GM12878 (cell line): Measurements from ENCODE around the gene FOXK1. TPM values are rescaled to one million over a fixed set of nuclear protein-coding genes. Genes with fewer than 3 reads are reported as not detected.

Experiments used
- ATAC-seq: fragments of 200-7000 bp; cut with Tn5 transposase; 3 replicates; pipeline ENCODE4 v1.9.1; 2020; ENCODE audit warnings: mild to moderate bottlenecking, moderate library complexity
- BruUV-seq: library from RNA; stranded (reverse); fragments of 400-500 nt; replicated peaks from 2 replicates; lab custom pipeline; 2021; lab: Mats Ljungman, UMichigan
- CTCF ChIA-PET: fragments of 300-600 bp; sonication (Branson Sonifier 250); formaldehyde crosslinking; extraction: SDS; loops from one replicate; lab custom pipeline; 2021; ENCODE audit warnings: inconsistent platforms; lab: Yijun Ruan, JAX
- POLR2A ChIA-PET: fragments of 350-600 bp; formaldehyde crosslinking; extraction: SDS; loops from one replicate; lab custom pipeline; 2021; ENCODE audit warnings: inconsistent platforms; lab: Charles Lee
- RAD21 ChIA-PET: fragments of 300-600 bp; sonication (Branson Sonifier 250); formaldehyde crosslinking; loops from one replicate; lab custom pipeline; 2023; ENCODE audit warnings: antibody characterized with exemption; ENCODE audit not compliant: unreplicated experiment; lab: Charles Lee
- SMC1A ChIA-PET: fragments of 300-600 bp; sonication (Branson Sonifier 250); formaldehyde crosslinking; loops from one replicate; lab custom pipeline; 2023; ENCODE audit not compliant: unreplicated experiment, uncharacterized antibody; lab: Charles Lee
- DNase-seq: peaks from one replicate; pipeline ENCODE4 v3.0.0-alpha.2; 2011; ENCODE audit warnings: low read depth, low spot score
- FAIRE-seq: peaks from 3 replicates; lab custom pipeline; 2011; peaks lifted over from hg19 to GRCh38; lab: Jason Lieb, UNC
- H2AFZ ChIP-seq: 2 replicates; pipeline ENCODE4 v1.6.0; 2011; ENCODE audit warnings: low read depth, low read length, control low read depth; ENCODE audit not compliant: control insufficient read depth
- H3K27ac ChIP-seq: 2 replicates; pipeline ENCODE4 v1.5.1; 2011; ENCODE audit warnings: control low read depth; ENCODE audit not compliant: control insufficient read depth, insufficient read depth
- H3K27me3 ChIP-seq, 2 experiments: replicated peaks in 1 of 2; 2 replicates each; pipeline versions ENCODE4 v1.6.0 to v1.6.1; 2011; ENCODE audit warnings: low read length in 1 of 2; ENCODE audit not compliant: control insufficient read depth in 2 of 2, insufficient read depth in 2 of 2
- H3K36me3 ChIP-seq, 2 experiments: 2 replicates each; pipeline ENCODE4 v1.5.1; 2011; ENCODE audit warnings: low read length in 1 of 2; ENCODE audit not compliant: control insufficient read depth in 2 of 2, insufficient read depth in 2 of 2
- H3K4me1 ChIP-seq: 2 replicates; pipeline ENCODE4 v1.6.1; 2011; ENCODE audit warnings: mild to moderate bottlenecking, low read length, moderate library complexity, mixed read lengths; ENCODE audit not compliant: control insufficient read depth, insufficient read depth
- H3K4me2 ChIP-seq: 2 replicates; pipeline ENCODE4 v1.6.0; 2011; ENCODE audit warnings: control low read depth; ENCODE audit not compliant: control insufficient read depth, insufficient read depth
- H3K4me3 ChIP-seq: fragments of 200-600 bp; sonication (generic); 2 replicates; pipeline ENCODE4 v1.5.1; 2016
- H3K79me2 ChIP-seq: 2 replicates; pipeline ENCODE4 v1.6.0; 2011; ENCODE audit warnings: low read length; ENCODE audit not compliant: control insufficient read depth, insufficient read depth
- H3K9ac ChIP-seq: 2 replicates; pipeline ENCODE4 v1.8.0; 2011; ENCODE audit warnings: low read length, control low read depth, mixed read lengths; ENCODE audit not compliant: control insufficient read depth, insufficient read depth
- H3K9me3 ChIP-seq: replicated peaks from 3 replicates; pipeline ENCODE4 v1.5.1; 2011; ENCODE audit warnings: mild to moderate bottlenecking, low read length; ENCODE audit not compliant: control insufficient read depth, insufficient read depth
- H4K20me1 ChIP-seq: 2 replicates; pipeline ENCODE4 v1.6.0; 2011; ENCODE audit not compliant: control insufficient read depth, insufficient read depth
- CBX3 ChIP-seq: fragments of 200-600 bp; sonication (generic); IDR thresholded peaks from 2 replicates; pipeline ENCODE4 v1.6.1; 2016; ENCODE audit warnings: low read depth, borderline replicate concordance
- EZH2 ChIP-seq: IDR thresholded peaks from 2 replicates; pipeline ENCODE4 v1.6.1; 2012; ENCODE audit warnings: low read depth, mild to moderate bottlenecking, control low read depth, inconsistent platforms, low read length, borderline replicate concordance; ENCODE audit not compliant: control insufficient read depth
- FOS ChIP-seq: IDR thresholded peaks from 3 replicates; pipeline ENCODE4 v1.6.1; 2011; ENCODE audit warnings: borderline replicate concordance; ENCODE audit not compliant: insufficient read length; ENCODE audit errors: extremely low read depth
- GATAD2B ChIP-seq: fragments of 450-650 bp; conservative IDR thresholded peaks from 2 replicates; pipeline ENCODE4 v1.6.1; 2017; ENCODE audit warnings: low read depth, mild to moderate bottlenecking, moderate library complexity
- IKZF1 ChIP-seq: fragments of 450-650 bp; conservative IDR thresholded peaks from 2 replicates; pipeline ENCODE4 v1.6.1; 2017; ENCODE audit warnings: antibody characterized with exemption, mild to moderate bottlenecking
- KLF5 ChIP-seq: fragments of 450-650 bp; IDR thresholded peaks from 2 replicates; pipeline ENCODE4 v1.6.1; 2014; ENCODE audit warnings: mild to moderate bottlenecking; ENCODE audit not compliant: partially characterized antibody
- MAX ChIP-seq: IDR thresholded peaks from 2 replicates; pipeline ENCODE4 v1.6.1; 2012; ENCODE audit warnings: low read depth, low read length, improper control_type of control experiment
- NFXL1 ChIP-seq: fragments of 450-650 bp; IDR thresholded peaks from 2 replicates; pipeline ENCODE4 v1.6.1; 2017; ENCODE audit warnings: antibody characterized with exemption, mild to moderate bottlenecking, borderline replicate concordance
- NRF1 ChIP-seq: conservative IDR thresholded peaks from 2 replicates; pipeline ENCODE4 v1.6.1; 2011; ENCODE audit warnings: mild to moderate bottlenecking, low read depth, low read length, improper control_type of control experiment
- PAX8 ChIP-seq: fragments of 450-650 bp; IDR thresholded peaks from 2 replicates; pipeline ENCODE4 v1.6.1; 2017; ENCODE audit warnings: mild to moderate bottlenecking, moderate library complexity
- PBX3 ChIP-seq: IDR thresholded peaks from 2 replicates; pipeline ENCODE4 v1.6.1; 2011; ENCODE audit warnings: mild to moderate bottlenecking, low read depth, low read length, moderate library complexity; ENCODE audit not compliant: insufficient replicate concordance
- RBBP5 ChIP-seq: fragments of 200-600 bp; sonication (generic); conservative IDR thresholded peaks from 2 replicates; pipeline ENCODE4 v1.6.1; 2016
- TCF7 ChIP-seq: IDR thresholded peaks from 2 replicates; pipeline ENCODE4 v1.6.1; 2014; ENCODE audit warnings: antibody characterized with exemption, borderline replicate concordance
- ZNF687 ChIP-seq: fragments of 450-650 bp; IDR thresholded peaks from 2 replicates; pipeline ENCODE4 v1.6.1; 2017; ENCODE audit warnings: mild to moderate bottlenecking, moderate library complexity
- ZZZ3 ChIP-seq: IDR thresholded peaks from 2 replicates; pipeline ENCODE4 v1.6.1; 2011; ENCODE audit warnings: low read depth; ENCODE audit not compliant: control insufficient read depth, insufficient read length
- WGBS: methylation state at CpG from one replicate; pipeline ENCODE4 v1.1.6; 2016; ENCODE audit warnings: low lambda C conversion rate; ENCODE audit not compliant: insufficient replicate concordance, insufficient coverage; ENCODE audit errors: missing lambda C conversion rate; 5-methylcytosine and 5-hydroxymethylcytosine counted together
- in situ Hi-C: fragments of 300-500 bp; cut with MboI; formaldehyde crosslinking; loops from 9 replicates; pipeline ENCODE4 v1.14.3; 2018; ENCODE audit warnings: mixed read lengths
- intact Hi-C: fragments of 100-400 bp; cut with micrococcal nuclease; formaldehyde crosslinking; loops from one replicate; pipeline ENCODE4 v1.14.2; 2022; ENCODE audit not compliant: unreplicated experiment
- polyA plus RNA-seq, 11 experiments: library from polyadenylated mRNA; depleted of rRNA in 4 of 11; unstranded in 6 of 11; stranded (reverse) in 5 of 11; fragments of >200 nt; fragmentation: Nextera tagmentation in 4 of 11; fragmentation: Illumina TruSeq in 1 of 11; extraction: Ambion mirVana in 4 of 11; extraction: Trizol in 1 of 11; gene quantifications; 1 replicate in 1 of 11; 2 replicates in 10 of 11; pipeline versions ENCODE4 v1.2.1 to v1.2.3, GENCODE V29; 2011 to 2016; ENCODE audit warnings: inconsistent platforms in 2 of 11, missing spikeins in 2 of 11, low read depth in 1 of 11
- total RNA-seq, 4 experiments: library from RNA; depleted of rRNA in 3 of 4; stranded (reverse); fragments of >200 nt in 3 of 4; fragmentation: Illumina TruSeq in 1 of 4; extraction: Trizol in 1 of 4; gene quantifications; 2 replicates each; pipeline versions ENCODE4 v1.2.1 to v1.2.3, GENCODE V29; 2013 to 2021

FOXK1 gene
- total and polyA plus RNA-seq, 10 of the 15 experiments (the other 5 are each of a cell fraction or from before 2014, with no cell fraction given) = 0.24 to 31.8 (median 4.5) TPM

GRCh38 chr7:4730276-4730675, 48.2 kb downstream of the FOXK1 start (continued):
- TF ChIP-seq ZNF687 (no peak), EZH2 (no peak), RBBP5 (no peak), KLF5 (no peak), NFXL1 (no peak)

GRCh38 chr7:4730971-4731370, 48.9 kb downstream of the FOXK1 start:
- Histone ChIP-seq H2AFZ (no peak overlapping the region), H3K9ac (no peak overlapping the region), H3K27me3 (no peaks in the 10 kb centered on the region), H3K9me3 (no peaks in the 10 kb centered on the region), H3K27ac (no peak overlapping the region), H3K79me2 (peaks cover 1% of the 10 kb centered on the region), H3K4me1 (peaks cover 2% of the 10 kb centered on the region; the same call in 1 of the 2 replicates), H3K4me2 (no peak overlapping the region), H3K36me3 (peaks cover 3% of the 10 kb centered on the region in 2 experiments; a peak in 3 of 4 replicates), H3K4me3 (no peak overlapping the region), H4K20me1 (no peaks in the 10 kb centered on the region)
- intact Hi-C loops = no loop called here
- SMC1A ChIA-PET = no interaction called here
- ATAC-seq = no peak
- WGBS = 84% methylated on average over 10 of the region's 10 CpGs
- FAIRE-seq = no peak
- no peak for TF ChIP-seq IKZF1
- no peak for TF ChIP-seq PBX3
- TF ChIP-seq TCF7 = no peak
- TF ChIP-seq EZH2 = no peak
- TF ChIP-seq FOS = no peak
- TF ChIP-seq ZZZ3 = no peak
- no peak for TF ChIP-seq NRF1
- no peak for TF ChIP-seq MAX
- no peak for TF ChIP-seq PAX8
- TF ChIP-seq CBX3 = no peak
- no peak for TF ChIP-seq GATAD2B
- RAD21 ChIA-PET = no interaction called here
- DNase-seq = no peak
- POLR2A ChIA-PET = no interaction called here
- no TSS peak for BruUV-seq
- in situ Hi-C loops = no loop called here
- CTCF ChIA-PET = no interaction called here
